SK-N-MC (cell line): ENCODE data around the gene ITGB6.

Source experiments
- EZH2 ChIP-seq: fragments of 200-600 bp; sonication (generic); IDR thresholded peaks from one replicate; pipeline ENCODE4 v1.6.1; 2017; ENCODE audit warnings: antibody characterized with exemption
- FOXP2 ChIP-seq: optimal IDR thresholded peaks from 2 replicates; pipeline ENCODE3; 2011; ENCODE audit warnings: mild to moderate bottlenecking, moderate library complexity; ENCODE audit not compliant: insufficient read depth; ENCODE audit errors: extremely low read length, control extremely low read depth
- POLR2AphosphoS5 ChIP-seq: IDR thresholded peaks from 2 replicates; pipeline ENCODE4 v1.6.1; 2012; ENCODE audit warnings: mild to moderate bottlenecking, low read depth, low read length, borderline replicate concordance

GRCh38 chr2:160125828-160126227 lies 74.2 kb downstream of the ITGB6 start:
- no peak for TF ChIP-seq EZH2
- TF ChIP-seq POLR2AphosphoS5: no peak
- TF ChIP-seq FOXP2: no peak
